ENCODE measurements around the gene IL1RAPL1.

The IL1RAPL1 gene

GRCh38 chrX:29432534-29432933 lies 845.3 kb downstream of the IL1RAPL1 start:
- DNase-seq (ENCODE audit: low spot score), result no peak

- no peak for DNase-seq (ENCODE audit: low spot score)
Observed at GRCh38 chrX:29434939-29435338, 847.7 kb downstream of the IL1RAPL1 start.

GRCh38 chrX:29435396-29435795 lies 848.1 kb downstream of the IL1RAPL1 start:
- DNase-seq (ENCODE audit: low spot score), result no peak

DNA sequence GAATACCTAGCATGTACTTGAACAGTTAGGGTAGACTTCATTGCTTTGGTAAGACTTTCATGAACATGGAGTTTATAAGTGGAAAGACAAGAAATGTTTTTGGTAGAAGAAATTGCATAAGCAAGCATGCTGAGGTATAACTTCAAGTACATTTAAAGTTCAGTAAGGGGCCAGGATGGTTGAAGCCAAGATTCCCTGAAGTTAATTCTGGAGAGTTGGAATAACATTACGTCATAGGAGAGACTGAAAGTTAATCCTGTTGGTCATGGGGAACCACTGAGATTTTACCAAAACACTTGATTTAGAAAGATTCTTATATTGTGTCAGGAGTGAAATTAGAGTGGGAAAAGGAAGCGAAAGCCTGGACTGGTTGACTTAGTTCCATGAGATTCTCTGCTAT lies 860.6 kb downstream of the IL1RAPL1 start:
- DNase-seq (ENCODE audit: low spot score), result no peak

DNA sequence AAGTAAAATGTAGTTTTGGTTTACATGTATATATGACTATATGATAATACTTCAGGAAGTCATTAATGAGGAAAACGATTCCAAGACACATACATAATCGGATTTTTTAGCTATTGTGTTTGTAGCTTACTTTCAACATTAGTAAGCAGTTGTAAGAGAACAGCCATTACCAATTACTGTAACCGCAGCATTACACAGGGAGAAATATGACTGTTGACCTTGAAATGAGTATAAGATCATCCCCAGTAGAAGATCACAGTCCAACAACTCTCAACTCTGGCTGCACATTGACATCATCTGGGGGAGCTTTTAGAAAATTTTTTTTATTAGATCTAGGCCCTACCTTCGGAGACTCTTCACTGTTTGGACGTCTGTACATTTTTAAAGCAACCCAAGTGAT lies 866.1 kb downstream of the IL1RAPL1 start:
- DNase-seq (ENCODE audit: low spot score), result no peak

DNA sequence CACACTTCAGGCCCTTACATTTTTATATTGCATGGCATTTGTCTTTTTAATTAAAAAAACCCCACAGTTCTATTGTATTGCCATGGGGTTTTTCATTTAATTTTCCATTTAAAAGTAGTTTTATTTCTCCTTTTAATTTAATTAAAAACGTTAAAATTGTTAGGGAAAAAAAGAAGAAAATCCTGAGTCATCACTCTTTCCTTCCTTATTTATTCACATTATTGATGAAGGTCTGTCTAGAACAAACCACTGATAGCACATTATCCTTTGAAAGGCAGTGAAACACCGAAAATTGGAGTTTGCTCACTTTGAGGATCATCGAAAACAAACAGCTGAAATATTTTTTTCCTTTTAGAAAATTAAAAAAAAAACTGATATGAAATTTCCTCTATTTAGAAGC lies 868.5 kb downstream of the IL1RAPL1 start:
- DNase-seq (ENCODE audit: low spot score), result no peak

DNA sequence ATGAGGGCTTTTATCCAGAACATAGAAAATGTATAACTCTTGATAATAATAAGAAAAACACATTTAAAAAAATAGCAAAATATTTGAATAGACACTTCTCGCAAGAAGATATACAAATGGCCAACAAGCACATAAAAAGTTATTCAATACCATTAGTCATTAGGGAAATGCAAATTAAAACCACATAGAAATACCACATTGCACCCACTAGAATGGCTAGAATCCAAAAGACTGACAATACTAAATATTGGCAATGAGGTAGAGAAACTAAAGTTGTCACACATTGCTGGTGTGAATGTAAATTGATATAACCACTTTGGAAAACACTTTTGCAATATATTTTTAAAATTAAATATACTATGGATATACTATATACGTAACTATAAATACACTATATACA lies 873.8 kb downstream of the IL1RAPL1 start:
- no peak for DNase-seq (ENCODE audit: low spot score)

DNA sequence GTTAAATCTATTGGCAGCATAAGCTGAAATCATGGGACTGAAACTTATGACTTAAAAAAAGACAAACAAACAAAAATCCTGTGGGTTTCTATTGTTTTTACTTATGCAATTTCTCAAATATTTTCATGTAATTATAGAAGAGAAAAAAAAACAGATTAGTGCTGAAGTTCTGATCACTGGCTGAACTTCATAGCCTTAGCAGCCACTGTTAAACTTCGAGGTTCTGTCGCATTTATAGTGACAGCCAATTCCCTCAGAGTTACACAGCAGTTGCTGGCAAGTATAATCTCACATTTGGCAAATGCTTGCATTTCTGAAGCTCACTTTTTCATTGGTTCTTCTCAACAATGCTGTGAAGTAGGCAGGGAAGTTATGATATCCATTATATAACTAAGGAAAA lies 879.2 kb downstream of the IL1RAPL1 start:
- DNase-seq (ENCODE audit: low spot score), result no peak

DNA sequence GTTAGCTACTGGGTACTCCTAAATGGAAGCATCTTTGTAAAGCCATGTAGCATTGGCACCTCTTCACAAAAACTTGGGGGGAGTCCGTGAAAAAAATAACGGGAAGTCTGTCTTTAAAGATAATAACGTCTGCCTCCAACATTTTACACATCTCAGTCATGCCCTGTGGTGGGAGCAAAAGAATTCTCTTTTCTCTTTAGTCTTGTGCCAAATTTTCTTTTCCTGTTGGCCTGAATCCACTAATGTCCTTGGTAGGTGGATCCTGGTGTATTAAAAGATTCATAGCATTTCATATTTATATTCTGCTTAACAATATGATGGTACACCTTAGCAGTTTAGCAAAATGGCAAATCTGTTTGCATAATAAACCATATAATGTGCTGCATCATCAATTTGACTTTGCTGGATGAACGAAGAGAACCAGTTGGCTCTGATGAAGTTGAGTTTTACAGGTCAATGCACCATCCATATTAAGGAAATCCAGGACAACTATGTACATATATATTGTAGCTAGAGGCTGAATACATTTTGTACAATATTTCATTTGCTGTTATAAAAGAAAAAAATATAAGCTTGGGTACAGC lies 881.8 kb downstream of the IL1RAPL1 start:
- no peak for DNase-seq (ENCODE audit: low spot score)

DNA sequence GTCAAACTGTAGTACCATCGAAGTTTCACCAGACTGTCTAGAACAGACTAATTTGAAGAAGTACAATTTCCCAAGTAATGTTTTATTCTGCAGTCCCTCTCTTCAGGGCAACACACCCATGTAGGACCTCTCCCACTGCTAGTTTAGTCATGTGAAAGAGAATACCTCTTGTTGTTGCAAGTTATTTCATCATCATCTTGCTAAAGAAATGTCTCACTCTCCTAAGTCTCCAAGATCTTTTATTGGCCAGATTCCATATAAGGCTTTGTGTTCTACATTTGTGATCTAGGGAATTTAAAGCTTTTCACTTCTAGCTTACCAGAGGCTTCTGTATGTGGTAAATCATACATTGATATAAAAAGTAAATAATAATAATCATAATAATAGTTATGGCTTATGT lies 882.8 kb downstream of the IL1RAPL1 start:
- no peak for DNase-seq (ENCODE audit: low spot score)

DNA sequence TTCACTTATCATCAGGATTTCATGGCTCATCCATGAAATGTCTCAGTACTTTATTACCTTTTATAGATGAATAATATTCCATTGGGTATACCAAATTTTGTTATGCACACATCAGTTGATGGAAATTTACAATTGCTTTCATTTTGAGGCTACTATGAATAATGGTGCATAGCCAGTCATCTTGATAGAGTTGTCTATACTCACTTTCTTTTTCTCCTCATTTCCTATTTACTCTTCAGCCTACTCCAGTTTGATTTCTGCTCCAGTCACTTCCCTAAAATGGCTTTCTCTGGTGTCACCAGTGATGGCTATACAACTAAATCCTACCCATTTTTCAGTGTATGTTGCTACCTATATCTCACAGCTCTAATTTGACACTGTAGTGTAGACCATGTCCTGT lies 884.6 kb downstream of the IL1RAPL1 start:
- DNase-seq (ENCODE audit: low spot score), result no peak

GRCh38 chrX:29477878-29478277 lies 890.6 kb downstream of the IL1RAPL1 start:
- DNase-seq (ENCODE audit: low spot score), result no peak

- DNase-seq (ENCODE audit: low spot score), result no peak
Observed at GRCh38 chrX:29478336-29479069, 891.3 kb downstream of the IL1RAPL1 start.

DNA sequence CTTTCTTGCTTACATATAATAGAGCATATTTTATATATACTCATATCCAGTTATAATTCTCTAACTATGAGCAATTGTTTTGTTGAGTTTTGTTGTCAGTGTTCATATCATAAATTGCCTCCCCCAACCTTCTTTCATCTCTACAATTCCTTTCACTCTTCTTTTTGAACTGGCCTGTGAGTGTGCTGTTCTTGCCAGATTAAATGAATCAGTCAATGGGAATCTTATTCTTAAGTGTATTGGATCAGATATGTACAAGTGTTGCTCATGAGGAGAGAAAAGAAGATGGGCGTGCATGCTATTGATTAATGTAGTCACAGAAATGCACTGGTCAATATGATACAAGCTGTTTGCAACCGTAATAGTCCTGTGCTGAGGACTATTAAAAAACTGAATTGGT lies 900.0 kb downstream of the IL1RAPL1 start:
- DNase-seq (ENCODE audit: low spot score), result no peak

GRCh38 chrX:29487714-29488113 lies 900.5 kb downstream of the IL1RAPL1 start:
- no peak for DNase-seq (ENCODE audit: low spot score)

DNA sequence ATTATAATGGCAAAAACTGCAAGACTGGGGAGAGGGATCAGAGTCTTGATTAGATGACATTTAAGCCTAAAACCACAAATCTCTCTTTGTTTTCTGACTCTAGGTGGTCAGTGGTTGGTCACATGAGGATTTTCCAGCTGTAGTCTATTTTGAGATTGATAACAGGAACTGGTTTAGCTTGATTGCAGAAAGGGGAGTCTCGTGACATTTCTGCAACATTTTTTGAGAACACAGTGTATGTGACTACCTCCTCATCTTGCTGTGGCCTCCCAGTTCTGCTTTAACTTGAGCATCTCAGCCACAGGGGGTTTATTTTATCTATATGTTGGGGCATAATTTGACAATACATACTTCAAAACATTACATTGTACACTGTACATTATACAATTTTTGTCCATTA lies 901.7 kb downstream of the IL1RAPL1 start:
- DNase-seq (ENCODE audit: low spot score), result no peak

- DNase-seq (ENCODE audit: low spot score), result no peak
Observed at GRCh38 chrX:29490606-29491005, 903.4 kb downstream of the IL1RAPL1 start.

DNA sequence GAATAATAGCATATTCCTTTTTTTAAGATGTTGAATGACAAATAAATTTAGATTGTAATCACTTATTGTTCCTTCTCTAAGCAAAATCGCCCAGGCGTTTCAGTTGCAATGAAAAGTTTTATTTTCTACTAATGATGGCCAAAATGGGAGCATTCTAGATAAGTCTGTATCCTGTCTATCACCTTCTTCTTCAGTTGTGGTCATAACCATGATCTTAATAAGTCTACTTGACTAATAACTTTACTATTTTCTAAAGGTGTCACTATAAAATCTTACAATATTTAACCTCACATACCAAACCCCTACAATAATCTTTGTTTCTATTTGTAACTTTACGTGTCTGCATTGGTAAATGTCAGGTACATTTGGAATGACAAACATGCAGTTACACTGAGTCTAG lies 904.4 kb downstream of the IL1RAPL1 start:
- no peak for DNase-seq (ENCODE audit: low spot score)

GRCh38 chrX:29496636-29497180 lies 909.5 kb downstream of the IL1RAPL1 start:
- no peak for DNase-seq (ENCODE audit: low spot score)

GRCh38 chrX:29506729-29507128 lies 919.5 kb downstream of the IL1RAPL1 start:
- DNase-seq (ENCODE audit: low spot score), result no peak

DNA sequence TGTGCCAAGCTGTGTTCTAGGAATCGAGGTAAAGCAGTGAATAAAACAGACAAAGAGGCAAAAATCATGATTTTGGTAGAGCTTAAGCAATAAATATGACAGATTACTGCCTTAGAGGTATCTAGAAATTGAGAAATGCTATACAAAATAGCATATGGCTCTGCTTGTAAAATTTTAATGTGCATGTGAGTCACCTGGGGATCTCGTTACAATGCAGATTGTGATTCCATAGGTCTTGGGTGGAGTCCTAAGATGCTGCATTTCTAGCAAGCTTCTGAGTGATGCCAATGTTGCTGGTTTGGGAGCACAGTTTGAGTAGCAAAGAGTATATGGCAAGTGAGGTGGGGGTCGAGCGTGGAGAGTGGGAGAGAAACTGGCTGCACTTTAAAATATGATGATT lies 930.9 kb downstream of the IL1RAPL1 start:
- DNase-seq (ENCODE audit: low spot score), result no peak

DNA sequence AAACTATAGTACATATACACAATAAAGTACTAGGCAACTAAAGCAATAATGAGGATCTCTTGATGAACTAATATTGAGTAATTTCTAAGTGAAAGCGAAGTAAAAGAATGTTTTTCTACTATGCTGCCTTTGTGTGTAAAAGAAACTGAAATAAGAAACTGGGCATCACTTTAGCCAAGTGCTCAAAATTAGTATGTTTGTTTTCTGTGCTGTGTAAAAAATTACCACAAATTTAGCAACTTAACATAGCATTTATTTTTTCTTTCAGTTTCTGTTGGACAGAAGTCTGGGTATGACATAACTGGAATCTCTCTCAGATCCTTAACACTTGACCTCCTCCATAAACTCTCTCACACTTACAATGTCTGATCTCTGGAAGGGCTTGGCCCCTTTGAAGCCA lies 941.0 kb downstream of the IL1RAPL1 start:
- DNase-seq (ENCODE audit: low spot score), result no peak

- no peak for DNase-seq (ENCODE audit: low spot score)
Observed at GRCh38 chrX:29530501-29530900, 943.3 kb downstream of the IL1RAPL1 start.

- DNase-seq (ENCODE audit: low spot score), result no peak
Observed at GRCh38 chrX:29531336-29531735, 944.1 kb downstream of the IL1RAPL1 start.

Measured in putamen (tissue), 1 donor.